PC-3 (cell line): Measurements from ENCODE around the gene HSH2D. TPM values are rescaled to one million over a fixed set of nuclear protein-coding genes. Genes with fewer than 3 reads are reported as not detected.

Source experiments
- ATAC-seq: fragments of 200-7000 bp; cut with Tn5 transposase; 2 replicates; pipeline ENCODE4 v1.9.1; 2020; ENCODE audit warnings: mild to moderate bottlenecking, moderate library complexity
- BruUV-seq: library from RNA; stranded (reverse); fragments of 400-500 nt; replicated peaks from 2 replicates; lab custom pipeline; 2021; lab: Mats Ljungman, UMichigan
- CTCF ChIA-PET: fragments of 300-600 bp; sonication (Branson Sonifier 250); formaldehyde crosslinking; loops from one replicate; lab custom pipeline; 2022; ENCODE audit warnings: antibody characterized with exemption; lab: Charles Lee
- POLR2A ChIA-PET: fragments of 300-600 bp; sonication (Branson Sonifier 250); formaldehyde crosslinking; loops from one replicate; lab custom pipeline; 2022; ENCODE audit warnings: antibody characterized with exemption; ENCODE audit not compliant: unreplicated experiment; lab: Charles Lee
- DNase-seq: peaks from one replicate; pipeline ENCODE4 v3.0.0-alpha.2; 2015
- H2AFZ ChIP-seq: fragments of 300-600 bp; sonication (generic); 2 replicates; pipeline ENCODE4 v1.6.0; 2016; ENCODE audit warnings: antibody characterized with exemption, low read length
- H3F3A ChIP-seq: fragments of 300-600 bp; sonication (generic); one replicate; pipeline ENCODE4 v1.6.0; 2017; ENCODE audit warnings: antibody characterized with exemption, low read length, control low read depth, mild to moderate bottlenecking; ENCODE audit not compliant: unreplicated experiment
- H3K27ac ChIP-seq: fragments of 300-600 bp; sonication (generic); 2 replicates; pipeline ENCODE4 v1.5.1; 2016; ENCODE audit warnings: mild to moderate bottlenecking, low read length
- H3K27me3 ChIP-seq: fragments of 300-600 bp; sonication (generic); 2 replicates; pipeline ENCODE4 v1.6.1; 2016; ENCODE audit warnings: low read length, mixed read lengths
- H3K36me3 ChIP-seq: fragments of 300-600 bp; sonication (generic); 2 replicates; pipeline ENCODE4 v1.6.1; 2016; ENCODE audit warnings: low read depth, mixed run types, low read length, mixed read lengths
- H3K4me1 ChIP-seq: fragments of 300-600 bp; sonication (generic); 2 replicates; pipeline ENCODE4 v1.5.1; 2016; ENCODE audit warnings: low read length; ENCODE audit not compliant: insufficient read depth
- H3K4me2 ChIP-seq: fragments of 300-600 bp; sonication (generic); 2 replicates; pipeline ENCODE4 v1.6.0; 2016; ENCODE audit warnings: low read length
- H3K4me3 ChIP-seq: fragments of 300-600 bp; sonication (generic); 2 replicates; pipeline ENCODE4 v1.5.1; 2016; ENCODE audit warnings: mild to moderate bottlenecking, low read length, mixed read lengths
- H3K79me2 ChIP-seq: fragments of 300-600 bp; sonication (generic); 2 replicates; pipeline ENCODE4 v1.6.1; 2017; ENCODE audit warnings: low read length, mixed read lengths
- H3K9ac ChIP-seq: fragments of 300-600 bp; sonication (generic); 2 replicates; pipeline ENCODE4 v1.6.0; 2016; ENCODE audit warnings: mild to moderate bottlenecking, low read length
- H3K9me2 ChIP-seq: fragments of 300-600 bp; sonication (generic); replicated peaks from 2 replicates; pipeline ENCODE4 v1.6.1; 2016; ENCODE audit warnings: mixed run types, low read length, mixed read lengths
- H3K9me3 ChIP-seq: fragments of 300-600 bp; sonication (generic); 2 replicates; pipeline ENCODE4 v1.6.1; 2016; ENCODE audit warnings: low read length, mixed read lengths
- H4K20me1 ChIP-seq: fragments of 300-600 bp; sonication (generic); 2 replicates; pipeline ENCODE4 v1.6.1; 2016; ENCODE audit warnings: low read length, mixed read lengths
- CTCF ChIP-seq: fragments of 300-600 bp; sonication (generic); conservative IDR thresholded peaks from 2 replicates; pipeline ENCODE4 v1.5.1; 2017; ENCODE audit warnings: antibody characterized with exemption, low read depth, mild to moderate bottlenecking, low read length
- EZH2 ChIP-seq: fragments of 300-600 bp; sonication (generic); IDR thresholded peaks from one replicate; pipeline ENCODE4 v1.6.1; 2017; ENCODE audit warnings: antibody characterized with exemption, mild to moderate bottlenecking, low read length; ENCODE audit not compliant: unreplicated experiment
- EZH2phosphoT487 ChIP-seq: fragments of 300-600 bp; sonication (generic); IDR thresholded peaks from 2 replicates; pipeline ENCODE4 v1.6.1; 2018; ENCODE audit warnings: mild to moderate bottlenecking, antibody characterized with exemption, low read length, borderline replicate concordance
- intact Hi-C: fragments of 100-400 bp; cut with micrococcal nuclease; formaldehyde crosslinking; loops from 2 replicates; pipeline ENCODE4 v1.9.0; 2023
- total RNA-seq: library from RNA; depleted of rRNA; stranded (reverse); fragments of >200 nt; gene quantifications from 2 replicates; pipeline ENCODE4 v1.2.3, GENCODE V29; 2014

The HSH2D gene
- total RNA-seq, 1 experiment from 2014 or later, result 14.5 TPM

- Histone ChIP-seq H3K4me3 (no peak overlapping the region), H3F3A (no peaks in the 10 kb centered on the region), H3K36me3 (peaks cover 1% of the 10 kb centered on the region; the same call in 1 of the 2 replicates), H3K79me2 (peaks cover 15% of the 10 kb centered on the region), H3K9me2 (no peaks in the 10 kb centered on the region), H3K9ac (no peak overlapping the region), H3K27me3 (no peaks in the 10 kb centered on the region), H4K20me1 (no peaks in the 10 kb centered on the region), H2AFZ (no peak overlapping the region), H3K9me3 (no peaks in the 10 kb centered on the region), H3K4me1 (peaks cover 3% of the 10 kb centered on the region; the same call in 1 of the 2 replicates), H3K4me2 (no peak overlapping the region), H3K27ac (no peak overlapping the region)
- TF ChIP-seq EZH2phosphoT487 (no peak), EZH2 (no peak), CTCF (no peak)
- intact Hi-C loops, result no loop called here
- no peak for DNase-seq
- no peak for ATAC-seq
- POLR2A ChIA-PET, result no interaction called here
- no TSS peak for BruUV-seq
- CTCF ChIA-PET, result no interaction called here
Observed at GRCh38 chr19:16204005-16204294, 60.5 kb downstream of the HSH2D start.

- no peaks in the 10 kb centered on the region for H3F3A ChIP-seq
- DNase-seq (no peak), ATAC-seq (no peak)
- H3K27ac ChIP-seq, result no peak overlapping the region
- intact Hi-C loops, result no loop called here
- H3K27me3 ChIP-seq, result no peaks in the 10 kb centered on the region
- peaks cover under 1% of the 10 kb centered on the region; the same call in 1 of the 2 replicates for H3K79me2 ChIP-seq
- H3K4me2 ChIP-seq, result no peak overlapping the region
- no peaks in the 10 kb centered on the region for H3K9me2 ChIP-seq
- TF ChIP-seq EZH2 (no peak), EZH2phosphoT487 (no peak), CTCF (no peak)
- ChIA-PET POLR2A (no interaction called here), CTCF (no interaction called here)
- no peaks in the 10 kb centered on the region for H3K9me3 ChIP-seq
- peaks cover 8% of the 10 kb centered on the region; the same call in 1 of the 2 replicates for H3K36me3 ChIP-seq
- H3K4me3 ChIP-seq, result no peak overlapping the region
- BruUV-seq, result no TSS peak
- no peaks in the 10 kb centered on the region for H3K4me1 ChIP-seq
- no peak overlapping the region for H2AFZ ChIP-seq
- no peak overlapping the region for H3K9ac ChIP-seq
- H4K20me1 ChIP-seq, result no peaks in the 10 kb centered on the region
Observed at GRCh38 chr19:16205205-16206045, 61.9 kb downstream of the HSH2D start.

GRCh38 chr19:16206046-16206605 lies 62.6 kb downstream of the HSH2D start:
- DNase-seq, result no peak
- intact Hi-C loops, result no loop called here
- H3K27me3 ChIP-seq, result no peaks in the 10 kb centered on the region
- no peaks in the 10 kb centered on the region for H3K79me2 ChIP-seq
- H3K4me3 ChIP-seq, result no peak overlapping the region
- no peaks in the 10 kb centered on the region for H3F3A ChIP-seq
- H3K9me2 ChIP-seq, result no peaks in the 10 kb centered on the region
- TF ChIP-seq EZH2phosphoT487, result no peak
- no peak for TF ChIP-seq CTCF
- TF ChIP-seq EZH2, result no peak
- no peak for ATAC-seq
- H3K4me1 ChIP-seq, result no peaks in the 10 kb centered on the region
- CTCF ChIA-PET, result no interaction called here
- no peak overlapping the region for H2AFZ ChIP-seq
- H3K9me3 ChIP-seq, result no peaks in the 10 kb centered on the region
- peaks cover 8% of the 10 kb centered on the region; the same call in 1 of the 2 replicates for H3K36me3 ChIP-seq
- no peaks in the 10 kb centered on the region for H4K20me1 ChIP-seq
- H3K9ac ChIP-seq, result no peak overlapping the region
- BruUV-seq, result no TSS peak
- H3K27ac ChIP-seq, result no peak overlapping the region
- no peak overlapping the region for H3K4me2 ChIP-seq
- POLR2A ChIA-PET, result no interaction called here
